Osteocyte (in vitro differentiated cells): Measurements from ENCODE around the gene PPP3CA. TPM values are rescaled to one million over a fixed set of nuclear protein-coding genes. Genes with fewer than 3 reads are reported as not detected.
"Not testable (repeated sequence)": the region's sequence is repeated elsewhere in the genome, so short reads cannot be mapped to it uniquely, and the experiment has no call there.

Source experiments
- DNase-seq: peaks from one replicate; pipeline ENCODE4 v3.0.0; 2021; ENCODE audit warnings: mixed read lengths; ENCODE audit not compliant: unreplicated experiment; ENCODE audit errors: extremely low spot score
- H3K27ac Mint-ChIP-seq: one replicate; pipeline ENCODE4 v1.8.0; 2021; ENCODE audit warnings: mild to moderate bottlenecking, mixed read lengths; ENCODE audit not compliant: unreplicated experiment
- H3K27me3 Mint-ChIP-seq: one replicate; pipeline ENCODE4 v1.8.0; 2021; ENCODE audit warnings: mixed read lengths; ENCODE audit not compliant: unreplicated experiment
- H3K36me3 Mint-ChIP-seq: one replicate; pipeline ENCODE4 v1.8.0; 2021; ENCODE audit warnings: mixed read lengths; ENCODE audit not compliant: unreplicated experiment
- H3K4me1 Mint-ChIP-seq: one replicate; pipeline ENCODE4 v1.8.0; 2021; ENCODE audit warnings: mixed read lengths; ENCODE audit not compliant: unreplicated experiment
- H3K4me3 Mint-ChIP-seq: one replicate; pipeline ENCODE4 v1.8.0; 2021; ENCODE audit warnings: mild to moderate bottlenecking, moderate library complexity, mixed read lengths; ENCODE audit not compliant: unreplicated experiment
- H3K9me3 Mint-ChIP-seq: one replicate; pipeline ENCODE4 v1.8.0; 2021; ENCODE audit warnings: mixed read lengths; ENCODE audit not compliant: unreplicated experiment
- CTCF ChIP-seq: fragments of 200-600 bp; sonication (generic); IDR thresholded peaks from 2 replicates; pipeline ENCODE4 v1.5.0; 2021; ENCODE audit warnings: antibody characterized with exemption, mild to moderate bottlenecking, moderate library complexity
- total RNA-seq: library from RNA; stranded (reverse); gene quantifications from 2 replicates; pipeline ENCODE4 v1.2.1, GENCODE V29; 2021

Gene PPP3CA
- total RNA-seq, 1 donor from 2014 or later, result 40.5 TPM

DNA sequence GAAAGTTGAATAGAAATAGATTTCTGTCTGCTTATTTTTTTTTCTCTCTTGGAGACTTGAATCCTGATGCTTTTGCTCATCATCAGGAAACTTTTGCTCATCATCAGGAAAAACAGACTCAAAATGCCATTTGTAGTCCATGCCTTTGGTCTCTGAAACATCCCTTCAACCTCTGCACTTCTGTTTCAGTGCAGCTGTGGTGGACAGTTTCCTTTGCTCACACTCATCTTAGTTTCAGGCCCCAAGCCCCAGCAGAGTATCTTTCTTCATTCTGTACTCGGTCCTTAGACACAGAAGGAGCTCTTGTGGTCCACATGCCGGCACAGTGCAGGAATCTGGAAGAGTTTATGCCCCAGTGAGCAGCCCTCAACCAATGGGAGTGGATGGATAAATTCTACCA is 337.9 kb downstream of the PPP3CA start:
- no peak for DNase-seq
- TF ChIP-seq CTCF, result no peak
- Mint-ChIP-seq H3K9me3 (no peaks in the 10 kb centered on the region), H3K4me1 (peaks cover 33% of the 10 kb centered on the region), H3K36me3 (no peaks in the 10 kb centered on the region), H3K4me3 (no peak overlapping the region), H3K27ac (no peak overlapping the region), H3K27me3 (no peaks in the 10 kb centered on the region)

GRCh38 chr4:101008503-101008902 is 338.8 kb downstream of the PPP3CA start:
- Mint-ChIP-seq H3K27ac (no peak overlapping the region), H3K4me1 (peaks cover 23% of the 10 kb centered on the region), H3K27me3 (no peaks in the 10 kb centered on the region), H3K36me3 (no peaks in the 10 kb centered on the region), H3K9me3 (no peaks in the 10 kb centered on the region), H3K4me3 (no peak overlapping the region)
- no peak for TF ChIP-seq CTCF
- DNase-seq, result no peak

DNA sequence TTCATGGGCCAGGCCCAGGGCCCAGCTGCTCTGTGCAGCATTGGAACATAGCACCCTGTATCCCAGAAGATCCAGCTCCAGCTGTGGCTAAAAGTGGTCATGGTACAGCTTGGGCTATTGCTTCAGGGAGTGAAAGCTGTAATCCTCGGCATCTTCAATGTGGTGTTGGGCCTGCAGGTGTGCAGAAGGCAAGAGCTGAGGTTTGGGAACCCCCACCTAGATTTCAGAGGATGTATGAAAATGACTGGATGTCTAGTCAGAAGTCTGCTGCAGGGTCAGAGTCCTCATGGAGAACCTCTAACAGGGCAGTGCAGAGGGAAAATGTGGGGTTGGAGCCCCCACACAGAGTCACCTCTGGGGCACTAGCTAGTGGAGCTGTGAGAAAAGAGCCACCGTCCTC is 341.7 kb downstream of the PPP3CA start:
- no peak overlapping the region for H3K27ac Mint-ChIP-seq
- peaks cover 2% of the 10 kb centered on the region for H3K36me3 Mint-ChIP-seq
- H3K4me3 Mint-ChIP-seq, result no peak overlapping the region
- peaks cover 12% of the 10 kb centered on the region for H3K9me3 Mint-ChIP-seq
- peaks cover 19% of the 10 kb centered on the region for H3K4me1 Mint-ChIP-seq
- no peaks in the 10 kb centered on the region for H3K27me3 Mint-ChIP-seq
- no peak for DNase-seq
- no peak for TF ChIP-seq CTCF

- Mint-ChIP-seq H3K36me3 (peaks cover 7% of the 10 kb centered on the region), H3K4me1 (no peaks in the 10 kb centered on the region), H3K4me3 (no peak overlapping the region), H3K27me3 (no peaks in the 10 kb centered on the region), H3K9me3 (peaks cover 22% of the 10 kb centered on the region), H3K27ac (no peak overlapping the region)
- DNase-seq, result no peak
- no peak for TF ChIP-seq CTCF
These were observed 346.8 kb downstream of the PPP3CA start for GRCh38 chr4:101000496-101000895.

DNA sequence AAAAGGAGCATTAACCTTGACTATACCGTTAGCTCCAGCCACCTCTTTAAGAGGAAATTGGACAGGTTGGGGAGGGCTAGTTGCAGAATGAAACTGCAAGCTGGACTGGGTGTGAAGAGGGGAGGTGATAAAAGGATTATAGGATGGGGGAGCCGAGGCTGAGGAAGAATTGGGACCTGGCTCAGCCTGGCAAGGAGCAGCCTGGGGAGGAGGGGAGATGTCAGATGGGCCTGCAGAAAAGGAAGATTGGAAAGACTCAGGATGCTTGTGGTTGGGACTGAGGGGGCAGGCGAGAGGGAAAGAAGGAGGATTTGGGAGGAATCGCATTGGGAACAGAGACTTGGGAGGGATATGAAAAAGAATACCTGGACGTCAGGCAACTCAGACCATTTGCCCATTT is 351.7 kb downstream of the PPP3CA start:
- no peak overlapping the region for H3K4me3 Mint-ChIP-seq
- no peaks in the 10 kb centered on the region for H3K27me3 Mint-ChIP-seq
- H3K36me3 Mint-ChIP-seq, result peaks cover 4% of the 10 kb centered on the region
- peaks cover 9% of the 10 kb centered on the region for H3K9me3 Mint-ChIP-seq
- H3K27ac Mint-ChIP-seq, result no peak overlapping the region
- H3K4me1 Mint-ChIP-seq, result no peaks in the 10 kb centered on the region
- TF ChIP-seq CTCF, result no peak
- no peak for DNase-seq

- H3K4me1 Mint-ChIP-seq, H3K27me3 Mint-ChIP-seq, H3K9me3 Mint-ChIP-seq, H3K27ac Mint-ChIP-seq, H3K4me3 Mint-ChIP-seq, H3K36me3 Mint-ChIP-seq, DNase-seq: not testable (repeated sequence)
These were observed 352.3 kb downstream of the PPP3CA start for GRCh38 chr4:100995002-100995401.

DNA sequence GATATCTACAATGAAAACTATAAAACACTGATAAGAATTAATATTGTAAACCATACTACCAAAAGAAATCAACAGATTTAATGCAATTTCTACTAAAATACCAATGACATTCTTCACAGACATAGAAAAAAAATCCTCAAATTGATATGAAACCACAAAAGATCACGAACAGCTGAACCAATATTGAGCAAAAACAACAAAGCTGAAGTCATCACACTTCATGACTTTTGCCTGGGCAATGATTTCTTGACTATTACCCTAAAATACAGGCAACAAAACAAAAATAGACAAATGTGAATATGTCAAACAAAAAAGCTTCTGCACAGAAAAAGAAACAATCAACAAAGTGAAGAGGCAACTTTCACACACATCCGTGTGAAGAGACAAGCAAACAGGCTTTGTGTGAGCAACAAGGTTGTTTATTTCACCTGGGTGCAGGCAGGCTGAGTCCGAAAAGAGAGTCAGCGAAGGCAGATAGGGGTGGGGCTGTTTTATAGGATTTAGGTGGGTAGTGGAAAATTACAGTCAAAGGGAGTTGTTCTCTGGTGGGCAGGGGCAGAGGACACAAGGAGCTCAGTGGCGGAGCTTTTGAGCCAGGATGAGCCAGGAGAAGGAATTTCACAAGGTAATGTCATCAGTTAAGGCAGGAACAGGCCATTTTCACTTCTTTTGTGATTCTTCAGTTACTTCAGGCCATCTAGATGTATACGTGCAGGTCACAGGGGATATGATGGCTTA is 355.8 kb downstream of the PPP3CA start:
- peaks cover 20% of the 10 kb centered on the region for H3K4me1 Mint-ChIP-seq
- peak overlapping the region; percentile 27 for H3K4me3 Mint-ChIP-seq
- H3K27me3 Mint-ChIP-seq, H3K36me3 Mint-ChIP-seq, DNase-seq, H3K27ac Mint-ChIP-seq: not testable (repeated sequence)
- peaks cover 10% of the 10 kb centered on the region for H3K9me3 Mint-ChIP-seq
